ENCODE results near the gene FREY1. TPM values are rescaled to one million over a fixed set of nuclear protein-coding genes. Genes with fewer than 3 reads are reported as not detected.

Gene FREY1
- total and polyA plus RNA-seq, 2 of the 4 experiments (the other 2 are of a cell fraction), result 0.21 TPM; not detected in 1

- Histone ChIP-seq H3K27ac (ENCODE audit: insufficient read depth, low read length) (no peak overlapping the region), H4K8ac (ENCODE audit: low read depth in 2 of 2, low read length in 2 of 2) (no peak overlapping the region), H3K36me3 (ENCODE audit: control insufficient read depth, insufficient read depth, low read length) (no peaks in the 10 kb centered on the region), H3K56ac (ENCODE audit: extremely low read depth, insufficient read depth, low read length) (no peak overlapping the region), H3K4me2 (ENCODE audit: low read depth, low read length) (no peak overlapping the region), H3K4ac (ENCODE audit: low read depth, low read length) (no peak overlapping the region), H3K18ac (ENCODE audit: low read depth, low read length) (no peak overlapping the region), H2BK15ac (ENCODE audit: low read depth, low read length) (no peak overlapping the region), H3K23ac (ENCODE audit: low read depth, low read length) (no peak overlapping the region), H4K5ac (ENCODE audit: low read depth, low read length) (no peak overlapping the region), H3K4me3 (ENCODE audit: insufficient read depth, low read depth, low read length) (no peak overlapping the region), H4K20me1 (ENCODE audit: insufficient read depth, low read length) (peaks cover 10% of the 10 kb centered on the region; the same call in 1 of the 2 replicates), H2BK20ac (ENCODE audit: low read depth, low read length) (no peak overlapping the region), H2AFZ (replicated peaks; ENCODE audit: low read length, poor library complexity) (no peak overlapping the region), H3K9me3 (ENCODE audit: control insufficient read depth, insufficient read depth, low read length) (no peaks in the 10 kb centered on the region), H3K27me3 (ENCODE audit: control insufficient read depth, insufficient read depth, low read length) (peaks cover 44% of the 10 kb centered on the region), H3K4me1 (ENCODE audit: control insufficient read depth, insufficient read depth, low read length) (peaks cover 2% of the 10 kb centered on the region; the same call in 1 of the 2 replicates), H3K79me1 (ENCODE audit: low read depth in 1 of 2, low read length in 2 of 2) (peaks cover 0 to 4% of the 10 kb centered on the region in 2 experiments; a peak in 1 of 4 replicates), H3K9ac (ENCODE audit: low read depth, low read length) (no peak overlapping the region), H3K14ac (replicated peaks; ENCODE audit: low read depth, low read length) (no peak overlapping the region), H2AK9ac (replicated peaks; ENCODE audit: low read depth, low read length, poor library complexity) (no peak overlapping the region), H4K91ac (ENCODE audit: insufficient read depth, low read depth, low read length) (no peak overlapping the region), H3K9me1 (ENCODE audit: insufficient read depth, low read length) (no peaks in the 10 kb centered on the region; the same call in 1 of the 2 replicates), H2AK5ac (ENCODE audit: low read depth, low read length) (no peak overlapping the region), H2BK120ac (ENCODE audit: low read depth, low read length) (no peak overlapping the region), H2BK5ac (ENCODE audit: low read depth, low read length, poor library complexity, severe bottlenecking) (no peak overlapping the region)
- DNase-seq (no peak), ATAC-seq (ENCODE audit: low read depth) (no peak)
- ChIA-PET POLR2A (ENCODE audit: unreplicated experiment) (no interaction called here), CTCF (no interaction called here)
- in situ Hi-C loops (cut with MboI; ENCODE audit: low sequenced_read_pairs) (no loop called here), intact Hi-C loops (cut with micrococcal nuclease) (no loop called here), dilution Hi-C loops (cut with HindIII; ENCODE audit: low sequenced_read_pairs, unreplicated experiment) (no loop called here)
- TF ChIP-seq CEBPB (IDR thresholded peaks at IDR 0.05; ENCODE audit: low read depth, low read length), result no peak
- TF ChIP-seq RCOR1 (IDR thresholded peaks at IDR 0.05; ENCODE audit: insufficient replicate concordance, low read length), result no peak
- TF ChIP-seq SMC3 (IDR thresholded peaks at IDR 0.05; ENCODE audit: low read depth, low read length), result no peak
- TF ChIP-seq MAZ (IDR thresholded peaks at IDR 0.05; ENCODE audit: borderline replicate concordance, low read depth, low read length), result no peak
- no peak for TF ChIP-seq NFE2L2 (IDR thresholded peaks at IDR 0.05; ENCODE audit: low read depth, low read length)
- no peak for TF ChIP-seq MAFK (IDR thresholded peaks at IDR 0.05; ENCODE audit: low read depth, low read length)
- TF ChIP-seq ELK1 (IDR thresholded peaks at IDR 0.05; ENCODE audit: borderline replicate concordance, low read depth, low read length), result no peak
- TF ChIP-seq FOS (IDR thresholded peaks at IDR 0.05; ENCODE audit: low read depth, low read length), result no peak
- TF ChIP-seq RAD21 (IDR thresholded peaks at IDR 0.05; ENCODE audit: low read length), result no peak
- TF ChIP-seq CTCF (conservative IDR thresholded peaks at IDR 0.05; ENCODE audit: low read depth, low read length), result no peak
- no peak for TF ChIP-seq POLR2A (IDR thresholded peaks at IDR 0.05; ENCODE audit: low read depth, low read length)
- no peak for TF ChIP-seq MXI1 (IDR thresholded peaks at IDR 0.05; ENCODE audit: borderline replicate concordance, low read depth, low read length)
- BruUV-seq (replicated peaks), result no TSS peak
- 89% methylated on average over 3 of the region's 8 CpGs; no CpG with 5 or more reads in 1 of the 2 experiments for WGBS, 2 experiments (ENCODE audit: extremely low coverage in 2 of 2, insufficient read length in 1 of 2)
Measured at GRCh38 chr11:45895553-45896259, 11.4 kb downstream of the FREY1 start.
